ENCODE measurements around the gene MCTP2. TPM values are rescaled to one million over a fixed set of nuclear protein-coding genes. Genes with fewer than 3 reads are reported as not detected.

The MCTP2 gene
- total and polyA plus RNA-seq, 9 of the 15 experiments (the other 6 are each of a cell fraction or from before 2014, with no cell fraction given): 0.07 TPM; not detected in 8

- TF ChIP-seq CHD7 (IDR thresholded peaks at IDR 0.05; ENCODE audit: low read depth, low read length): no peak
- TF ChIP-seq, protein P1, sequence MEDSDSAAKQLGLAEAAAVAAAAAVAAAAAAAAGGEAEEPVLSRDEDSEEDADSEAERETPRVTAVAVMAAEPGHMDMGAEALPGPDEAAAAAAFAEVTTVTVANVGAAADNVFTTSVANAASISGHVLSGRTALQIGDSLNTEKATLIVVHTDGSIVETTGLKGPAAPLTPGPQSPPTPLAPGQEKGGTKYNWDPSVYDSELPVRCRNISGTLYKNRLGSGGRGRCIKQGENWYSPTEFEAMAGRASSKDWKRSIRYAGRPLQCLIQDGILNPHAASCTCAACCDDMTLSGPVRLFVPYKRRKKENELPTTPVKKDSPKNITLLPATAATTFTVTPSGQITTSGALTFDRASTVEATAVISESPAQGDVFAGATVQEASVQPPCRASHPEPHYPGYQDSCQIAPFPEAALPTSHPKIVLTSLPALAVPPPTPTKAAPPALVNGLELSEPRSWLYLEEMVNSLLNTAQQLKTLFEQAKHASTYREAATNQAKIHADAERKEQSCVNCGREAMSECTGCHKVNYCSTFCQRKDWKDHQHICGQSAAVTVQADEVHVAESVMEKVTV (CRISPR knock-in tag; IDR thresholded peaks at IDR 0.05): no peak
These were observed 294.8 kb downstream of the MCTP2 start (continued) for GRCh38 chr15:94526071-94526689.

All from K562 (cell line).